Left ventricle myocardium inferior (tissue), 1 donor: ENCODE measurements around the gene MAPKAPK5. TPM values are rescaled to one million over a fixed set of nuclear protein-coding genes. Genes with fewer than 3 reads are reported as not detected.

ENCODE experiments used
- DNase-seq: peaks from one replicate; pipeline ENCODE4 v3.0.0-alpha.2; 2020
- H3K27ac ChIP-seq: fragments of 200-600 bp; replicated peaks from 2 replicates; pipeline ENCODE4 v1.8.0; 2021
- H3K27me3 ChIP-seq: fragments of 200-600 bp; 2 replicates; pipeline ENCODE4 v1.8.0; 2021; ENCODE audit warnings: low read depth
- H3K36me3 ChIP-seq: fragments of 200-600 bp; 2 replicates; pipeline ENCODE4 v1.8.0; 2021
- H3K4me1 ChIP-seq: fragments of 200-600 bp; 2 replicates; pipeline ENCODE4 v1.8.0; 2021
- H3K4me3 ChIP-seq: fragments of 200-600 bp; 2 replicates; pipeline ENCODE4 v1.8.0; 2021; ENCODE audit warnings: mild to moderate bottlenecking, moderate library complexity
- H3K9me3 ChIP-seq: fragments of 200-600 bp; replicated peaks from 2 replicates; pipeline ENCODE4 v1.8.0; 2021
- CTCF ChIP-seq: fragments of 200-600 bp; IDR thresholded peaks from 2 replicates; pipeline ENCODE4 v1.8.0; 2021; ENCODE audit warnings: antibody characterized with exemption, mild to moderate bottlenecking, borderline replicate concordance
- intact Hi-C: fragments of 100-400 bp; cut with micrococcal nuclease; formaldehyde crosslinking; loops from one replicate; pipeline ENCODE4 v1.11.0; 2022
- total RNA-seq: library from RNA; stranded (reverse); fragmentation: NEBNext Ultra II Directional; extraction: Animal tissue kit (Norgen Biotek cat#: 25700); gene quantifications from one replicate; pipeline ENCODE4 v1.2.1, GENCODE V29; 2021
- donor health status: DM: no; HTN: yes; CAD: no; lungs with severe emphysema.

Gene MAPKAPK5
- total RNA-seq, 1 donor from 2014 or later, result 26.2 TPM

DNA sequence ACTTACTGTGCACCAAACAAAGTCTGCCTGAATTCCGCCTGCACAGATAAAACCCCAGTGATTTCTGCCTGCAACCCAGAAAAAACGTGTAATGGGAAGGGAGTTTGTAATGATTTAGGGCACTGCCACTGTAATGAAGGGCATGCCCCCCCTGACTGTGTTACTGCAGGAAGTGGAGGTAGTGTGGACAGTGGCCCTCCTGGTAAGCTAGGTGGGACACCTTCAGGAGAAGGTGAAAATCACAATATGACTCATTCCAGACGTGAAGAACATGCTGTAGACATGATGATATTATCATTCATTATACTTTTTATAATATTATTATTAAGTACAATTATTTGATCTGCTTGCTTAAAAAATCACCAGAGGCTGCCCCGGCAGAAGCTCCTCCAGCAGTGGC is 59.2 kb downstream of the MAPKAPK5 start:
- H3K4me1 ChIP-seq, result no peaks in the 10 kb centered on the region
- intact Hi-C loops, result no loop called here
- no peaks in the 10 kb centered on the region for H3K27me3 ChIP-seq
- H3K36me3 ChIP-seq, result peaks cover 22% of the 10 kb centered on the region
- DNase-seq, result no peak
- H3K9me3 ChIP-seq, result no peaks in the 10 kb centered on the region
- no peak overlapping the region for H3K4me3 ChIP-seq
- TF ChIP-seq CTCF, result no peak
- no peak overlapping the region for H3K27ac ChIP-seq

GRCh38 chr12:111904446-111904975 is 62.5 kb downstream of the MAPKAPK5 start:
- Histone ChIP-seq H3K36me3 (peaks cover 15% of the 10 kb centered on the region), H3K4me1 (no peaks in the 10 kb centered on the region), H3K4me3 (no peak overlapping the region), H3K27ac (no peak overlapping the region), H3K27me3 (no peaks in the 10 kb centered on the region), H3K9me3 (peaks cover 13% of the 10 kb centered on the region)
- no peak for TF ChIP-seq CTCF
- intact Hi-C loops, result no loop called here
- DNase-seq, result no peak

DNA sequence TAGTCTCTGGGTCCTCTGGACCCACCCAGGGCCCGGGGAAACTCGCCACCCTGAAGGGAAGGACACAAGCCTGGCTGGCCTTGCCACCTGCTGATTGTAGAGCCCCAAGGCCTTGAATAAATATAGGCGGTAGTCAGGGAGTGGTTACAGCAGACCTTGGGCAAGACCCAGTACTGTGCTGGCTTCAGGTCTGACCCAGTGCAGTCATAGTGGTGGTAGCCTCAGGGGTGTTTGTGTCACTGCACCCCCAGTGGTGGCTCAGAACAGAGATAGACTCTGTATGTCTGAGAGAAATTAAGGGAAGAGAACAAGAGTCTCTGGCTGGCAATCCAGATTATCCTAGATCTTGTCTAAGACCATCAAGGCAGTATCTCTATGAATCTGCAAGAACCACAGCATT is 63.5 kb downstream of the MAPKAPK5 start:
- H3K27ac ChIP-seq, result no peak overlapping the region
- H3K9me3 ChIP-seq, result peaks cover 16% of the 10 kb centered on the region
- no peaks in the 10 kb centered on the region for H3K4me1 ChIP-seq
- no peaks in the 10 kb centered on the region for H3K27me3 ChIP-seq
- peaks cover 15% of the 10 kb centered on the region for H3K36me3 ChIP-seq
- intact Hi-C loops, result no loop called here
- no peak for DNase-seq
- TF ChIP-seq CTCF, result no peak
- H3K4me3 ChIP-seq, result no peak overlapping the region

GRCh38 chr12:111907740-111908139 is 65.7 kb downstream of the MAPKAPK5 start:
- no peaks in the 10 kb centered on the region for H3K4me1 ChIP-seq
- no peak overlapping the region for H3K4me3 ChIP-seq
- no peak for TF ChIP-seq CTCF
- no peak for DNase-seq
- peaks cover 15% of the 10 kb centered on the region for H3K36me3 ChIP-seq
- peaks cover 16% of the 10 kb centered on the region for H3K9me3 ChIP-seq
- intact Hi-C loops, result no loop called here
- no peak overlapping the region for H3K27ac ChIP-seq
- H3K27me3 ChIP-seq, result no peaks in the 10 kb centered on the region

GRCh38 chr12:111925171-111925570 is 83.1 kb downstream of the MAPKAPK5 start:
- intact Hi-C loops, result no loop called here
- Histone ChIP-seq H3K9me3 (no peaks in the 10 kb centered on the region), H3K36me3 (no peaks in the 10 kb centered on the region), H3K27ac (no peak overlapping the region), H3K27me3 (no peaks in the 10 kb centered on the region), H3K4me1 (no peaks in the 10 kb centered on the region), H3K4me3 (no peak overlapping the region)
- no peak for DNase-seq
- no peak for TF ChIP-seq CTCF
